ENCODE measurements around the gene CFLAR.

DNA sequence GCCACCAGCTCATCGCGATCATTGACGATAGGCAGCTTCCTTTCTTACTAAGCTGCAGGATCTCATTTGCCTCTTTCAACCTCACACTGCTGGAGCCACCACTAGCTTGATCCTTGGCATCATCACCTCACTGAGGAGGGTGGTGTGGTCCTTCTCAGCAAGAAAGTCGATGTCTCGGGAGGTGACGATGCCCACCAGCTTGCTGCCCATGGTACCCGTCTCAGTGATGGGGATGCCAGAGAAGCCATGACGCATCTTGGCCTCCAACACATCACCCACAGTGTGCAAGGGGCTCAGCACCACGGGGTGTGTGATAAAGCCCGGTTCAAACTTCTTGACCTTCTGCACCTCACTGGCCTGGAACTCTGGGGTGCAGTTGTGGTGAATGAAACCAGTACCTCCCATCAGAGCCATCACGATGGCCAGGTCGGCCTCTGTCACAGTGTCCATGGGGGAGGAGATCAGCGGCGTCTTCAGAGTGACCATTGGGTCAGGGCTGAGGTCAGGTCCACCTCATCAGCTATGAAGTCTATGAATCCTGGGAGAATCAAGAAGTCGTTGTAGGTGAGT is 22.5 kb downstream of the CFLAR start:
- TF ChIP-seq ZNF121 (tag by site-specific recombination; IDR thresholded peaks at IDR 0.05) (no peak), ZNF114 (tag by site-specific recombination; IDR thresholded peaks at IDR 0.05) (no peak), ZEB2 (tag by site-specific recombination; IDR thresholded peaks at IDR 0.05) (no peak), MYNN (tag by site-specific recombination; IDR thresholded peaks at IDR 0.05; ENCODE audit: borderline replicate concordance) (no peak)
- TF ChIP-seq, protein P1, sequence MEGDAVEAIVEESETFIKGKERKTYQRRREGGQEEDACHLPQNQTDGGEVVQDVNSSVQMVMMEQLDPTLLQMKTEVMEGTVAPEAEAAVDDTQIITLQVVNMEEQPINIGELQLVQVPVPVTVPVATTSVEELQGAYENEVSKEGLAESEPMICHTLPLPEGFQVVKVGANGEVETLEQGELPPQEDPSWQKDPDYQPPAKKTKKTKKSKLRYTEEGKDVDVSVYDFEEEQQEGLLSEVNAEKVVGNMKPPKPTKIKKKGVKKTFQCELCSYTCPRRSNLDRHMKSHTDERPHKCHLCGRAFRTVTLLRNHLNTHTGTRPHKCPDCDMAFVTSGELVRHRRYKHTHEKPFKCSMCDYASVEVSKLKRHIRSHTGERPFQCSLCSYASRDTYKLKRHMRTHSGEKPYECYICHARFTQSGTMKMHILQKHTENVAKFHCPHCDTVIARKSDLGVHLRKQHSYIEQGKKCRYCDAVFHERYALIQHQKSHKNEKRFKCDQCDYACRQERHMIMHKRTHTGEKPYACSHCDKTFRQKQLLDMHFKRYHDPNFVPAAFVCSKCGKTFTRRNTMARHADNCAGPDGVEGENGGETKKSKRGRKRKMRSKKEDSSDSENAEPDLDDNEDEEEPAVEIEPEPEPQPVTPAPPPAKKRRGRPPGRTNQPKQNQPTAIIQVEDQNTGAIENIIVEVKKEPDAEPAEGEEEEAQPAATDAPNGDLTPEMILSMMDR (tag by site-specific recombination; IDR thresholded peaks at IDR 0.05): no peak
- TF ChIP-seq, protein P2, sequence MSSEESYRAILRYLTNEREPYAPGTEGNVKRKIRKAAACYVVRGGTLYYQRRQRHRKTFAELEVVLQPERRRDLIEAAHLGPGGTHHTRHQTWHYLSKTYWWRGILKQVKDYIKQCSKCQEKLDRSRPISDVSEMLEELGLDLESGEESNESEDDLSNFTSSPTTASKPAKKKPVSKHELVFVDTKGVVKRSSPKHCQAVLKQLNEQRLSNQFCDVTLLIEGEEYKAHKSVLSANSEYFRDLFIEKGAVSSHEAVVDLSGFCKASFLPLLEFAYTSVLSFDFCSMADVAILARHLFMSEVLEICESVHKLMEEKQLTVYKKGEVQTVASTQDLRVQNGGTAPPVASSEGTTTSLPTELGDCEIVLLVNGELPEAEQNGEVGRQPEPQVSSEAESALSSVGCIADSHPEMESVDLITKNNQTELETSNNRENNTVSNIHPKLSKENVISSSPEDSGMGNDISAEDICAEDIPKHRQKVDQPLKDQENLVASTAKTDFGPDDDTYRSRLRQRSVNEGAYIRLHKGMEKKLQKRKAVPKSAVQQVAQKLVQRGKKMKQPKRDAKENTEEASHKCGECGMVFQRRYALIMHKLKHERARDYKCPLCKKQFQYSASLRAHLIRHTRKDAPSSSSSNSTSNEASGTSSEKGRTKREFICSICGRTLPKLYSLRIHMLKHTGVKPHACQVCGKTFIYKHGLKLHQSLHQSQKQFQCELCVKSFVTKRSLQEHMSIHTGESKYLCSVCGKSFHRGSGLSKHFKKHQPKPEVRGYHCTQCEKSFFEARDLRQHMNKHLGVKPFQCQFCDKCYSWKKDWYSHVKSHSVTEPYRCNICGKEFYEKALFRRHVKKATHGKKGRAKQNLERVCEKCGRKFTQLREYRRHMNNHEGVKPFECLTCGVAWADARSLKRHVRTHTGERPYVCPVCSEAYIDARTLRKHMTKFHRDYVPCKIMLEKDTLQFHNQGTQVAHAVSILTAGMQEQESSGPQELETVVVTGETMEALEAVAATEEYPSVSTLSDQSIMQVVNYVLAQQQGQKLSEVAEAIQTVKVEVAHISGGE (tag by site-specific recombination; conservative IDR thresholded peaks at IDR 0.05; ENCODE audit: low read depth): no peak

Data from HEK293 (cell line).